ENCODE results near the gene CTSK. TPM values are rescaled to one million over a fixed set of nuclear protein-coding genes. Genes with fewer than 3 reads are reported as not detected.

CTSK gene
- total and polyA plus RNA-seq, 2 of the 4 experiments (the other 2 are of a cell fraction): 7.7 to 15.1 TPM

- Histone ChIP-seq H2AK5ac (ENCODE audit: low read depth, low read length) (no peak overlapping the region), H3K36me3 (ENCODE audit: control insufficient read depth, insufficient read depth, low read length) (no peaks in the 10 kb centered on the region), H4K5ac (ENCODE audit: low read depth, low read length) (no peak overlapping the region), H3K14ac (replicated peaks; ENCODE audit: low read depth, low read length) (no peak overlapping the region), H2BK15ac (ENCODE audit: low read depth, low read length) (no peak overlapping the region), H3K18ac (ENCODE audit: low read depth, low read length) (no peak overlapping the region), H3K79me1 (ENCODE audit: low read depth in 1 of 2, low read length in 2 of 2) (no peaks in the 10 kb centered on the region), H4K91ac (ENCODE audit: insufficient read depth, low read depth, low read length) (no peak overlapping the region), H2BK5ac (ENCODE audit: low read depth, low read length, poor library complexity, severe bottlenecking) (no peak overlapping the region), H3K27ac (ENCODE audit: insufficient read depth, low read length) (no peak overlapping the region), H3K56ac (ENCODE audit: extremely low read depth, insufficient read depth, low read length) (no peak overlapping the region), H4K8ac (ENCODE audit: low read depth in 2 of 2, low read length in 2 of 2) (no peak overlapping the region), H3K9ac (ENCODE audit: low read depth, low read length) (no peak overlapping the region), H3K27me3 (ENCODE audit: control insufficient read depth, insufficient read depth, low read length) (no peaks in the 10 kb centered on the region), H4K20me1 (ENCODE audit: insufficient read depth, low read length) (no peaks in the 10 kb centered on the region), H3K9me3 (ENCODE audit: control insufficient read depth, insufficient read depth, low read length) (no peaks in the 10 kb centered on the region), H3K4ac (ENCODE audit: low read depth, low read length) (no peak overlapping the region), H3K4me1 (ENCODE audit: control insufficient read depth, insufficient read depth, low read length) (peaks cover 3% of the 10 kb centered on the region), H2AK9ac (replicated peaks; ENCODE audit: low read depth, low read length, poor library complexity) (no peak overlapping the region), H3K23ac (ENCODE audit: low read depth, low read length) (no peak overlapping the region), H3K9me1 (ENCODE audit: insufficient read depth, low read length) (peaks cover 4% of the 10 kb centered on the region; the same call in 1 of the 2 replicates), H2AFZ (replicated peaks; ENCODE audit: low read length, poor library complexity) (no peak overlapping the region), H2BK120ac (ENCODE audit: low read depth, low read length) (no peak overlapping the region), H3K4me3 (ENCODE audit: insufficient read depth, low read depth, low read length) (no peak overlapping the region), H2BK20ac (ENCODE audit: low read depth, low read length) (no peak overlapping the region), H3K4me2 (ENCODE audit: low read depth, low read length) (no peak overlapping the region)
- ATAC-seq (ENCODE audit: low read depth) (no peak), DNase-seq (no peak)
- intact Hi-C loops (cut with micrococcal nuclease) (loop anchor here (10.0 kb wide), 1 partner anchor 844 kb away; no protein-coding TSS in a partner anchor), dilution Hi-C loops (cut with HindIII; ENCODE audit: low sequenced_read_pairs, unreplicated experiment) (no loop called here), in situ Hi-C loops (cut with MboI; ENCODE audit: low sequenced_read_pairs) (no loop called here)
- ChIA-PET CTCF (interaction anchor here (0.5 kb wide), 1 partner anchor 145 kb away, joined by 4 read pairs; no protein-coding TSS in a partner anchor), POLR2A (ENCODE audit: unreplicated experiment) (interaction anchor here (0.5 kb wide), 1 partner anchor 198 kb away, joined by 17 read pairs; no protein-coding TSS in a partner anchor)
- no TSS peak for BruUV-seq (replicated peaks)
- TF ChIP-seq CEBPB (IDR thresholded peaks at IDR 0.05; ENCODE audit: low read depth, low read length): no peak
- no peak for TF ChIP-seq RCOR1 (IDR thresholded peaks at IDR 0.05; ENCODE audit: insufficient replicate concordance, low read length)
- no peak for TF ChIP-seq CTCF (conservative IDR thresholded peaks at IDR 0.05; ENCODE audit: low read depth, low read length)
- TF ChIP-seq POLR2A (IDR thresholded peaks at IDR 0.05; ENCODE audit: low read depth, low read length): no peak
- no peak for TF ChIP-seq SMC3 (IDR thresholded peaks at IDR 0.05; ENCODE audit: low read depth, low read length)
- TF ChIP-seq CHD1 (IDR thresholded peaks at IDR 0.05; ENCODE audit: low read depth, low read length): no peak
- TF ChIP-seq USF2 (IDR thresholded peaks at IDR 0.05; ENCODE audit: low read depth, low read length): no peak
- TF ChIP-seq RAD21 (IDR thresholded peaks at IDR 0.05; ENCODE audit: low read length): no peak
- no peak for TF ChIP-seq RFX5 (IDR thresholded peaks at IDR 0.05; ENCODE audit: low read depth, low read length)
- TF ChIP-seq NFE2L2 (IDR thresholded peaks at IDR 0.05; ENCODE audit: low read depth, low read length): no peak
- no peak for TF ChIP-seq BHLHE40 (IDR thresholded peaks at IDR 0.05; ENCODE audit: low read depth, low read length)
- no peak for TF ChIP-seq MAZ (IDR thresholded peaks at IDR 0.05; ENCODE audit: borderline replicate concordance, low read depth, low read length)
- no peak for TF ChIP-seq MAFK (IDR thresholded peaks at IDR 0.05; ENCODE audit: low read depth, low read length)
- TF ChIP-seq ELK1 (IDR thresholded peaks at IDR 0.05; ENCODE audit: borderline replicate concordance, low read depth, low read length): no peak
- no peak for TF ChIP-seq FOS (IDR thresholded peaks at IDR 0.05; ENCODE audit: low read depth, low read length)
- TF ChIP-seq MXI1 (IDR thresholded peaks at IDR 0.05; ENCODE audit: borderline replicate concordance, low read depth, low read length): no peak
- no CpG with 5 or more reads among the region's 4 CpGs for WGBS, 2 experiments (ENCODE audit: extremely low coverage in 2 of 2, insufficient read length in 1 of 2)
Measured at GRCh38 chr1:150788946-150789345, 19.1 kb downstream of the CTSK start.

All from IMR-90 (cell line).